SK-N-MC (cell line): ENCODE measurements around the gene LRRC72.
A peak's percentile ranks its signal among the peaks of the same experiment; 100 is the strongest.
"Not testable (repeated sequence)": the region's sequence is repeated elsewhere in the genome, so short reads cannot be mapped to it uniquely, and the experiment has no call there.

Experiments
- DNase-seq: peaks from one replicate; pipeline ENCODE4 v3.0.0-alpha.2; 2011; ENCODE audit warnings: low read depth, low spot score
- H3K27ac ChIP-seq: fragments of 200-600 bp; sonication (generic); 2 replicates; pipeline ENCODE4 v1.5.1; 2016; ENCODE audit warnings: mixed run types
- H3K36me3 ChIP-seq: fragments of 200-600 bp; sonication (generic); 2 replicates; pipeline ENCODE4 v1.6.1; 2017; ENCODE audit warnings: antibody characterized with exemption, low read length, mixed read lengths; ENCODE audit not compliant: insufficient read depth
- H3K4me3 ChIP-seq: fragments of 200-600 bp; sonication (generic); 2 replicates; pipeline ENCODE4 v1.5.1; 2016
- H3K9ac ChIP-seq: fragments of 200-600 bp; sonication (generic); 2 replicates; pipeline ENCODE4 v1.8.0; 2017; ENCODE audit warnings: mixed run types, mixed read lengths; ENCODE audit not compliant: insufficient read length
- H3K9me3 ChIP-seq: fragments of 200-600 bp; sonication (generic); 2 replicates; pipeline ENCODE4 v1.6.1; 2017; ENCODE audit warnings: low read depth, mild to moderate bottlenecking, antibody characterized with exemption, low read length, moderate library complexity, mixed read lengths
- EZH2 ChIP-seq: fragments of 200-600 bp; sonication (generic); IDR thresholded peaks from one replicate; pipeline ENCODE4 v1.6.1; 2017; ENCODE audit warnings: antibody characterized with exemption
- FOXP2 ChIP-seq: optimal IDR thresholded peaks from 2 replicates; pipeline ENCODE3; 2011; ENCODE audit warnings: mild to moderate bottlenecking, moderate library complexity; ENCODE audit not compliant: insufficient read depth; ENCODE audit errors: extremely low read length, control extremely low read depth
- POLR2AphosphoS5 ChIP-seq: IDR thresholded peaks from 2 replicates; pipeline ENCODE4 v1.6.1; 2012; ENCODE audit warnings: mild to moderate bottlenecking, low read depth, low read length, borderline replicate concordance

Gene LRRC72

DNA sequence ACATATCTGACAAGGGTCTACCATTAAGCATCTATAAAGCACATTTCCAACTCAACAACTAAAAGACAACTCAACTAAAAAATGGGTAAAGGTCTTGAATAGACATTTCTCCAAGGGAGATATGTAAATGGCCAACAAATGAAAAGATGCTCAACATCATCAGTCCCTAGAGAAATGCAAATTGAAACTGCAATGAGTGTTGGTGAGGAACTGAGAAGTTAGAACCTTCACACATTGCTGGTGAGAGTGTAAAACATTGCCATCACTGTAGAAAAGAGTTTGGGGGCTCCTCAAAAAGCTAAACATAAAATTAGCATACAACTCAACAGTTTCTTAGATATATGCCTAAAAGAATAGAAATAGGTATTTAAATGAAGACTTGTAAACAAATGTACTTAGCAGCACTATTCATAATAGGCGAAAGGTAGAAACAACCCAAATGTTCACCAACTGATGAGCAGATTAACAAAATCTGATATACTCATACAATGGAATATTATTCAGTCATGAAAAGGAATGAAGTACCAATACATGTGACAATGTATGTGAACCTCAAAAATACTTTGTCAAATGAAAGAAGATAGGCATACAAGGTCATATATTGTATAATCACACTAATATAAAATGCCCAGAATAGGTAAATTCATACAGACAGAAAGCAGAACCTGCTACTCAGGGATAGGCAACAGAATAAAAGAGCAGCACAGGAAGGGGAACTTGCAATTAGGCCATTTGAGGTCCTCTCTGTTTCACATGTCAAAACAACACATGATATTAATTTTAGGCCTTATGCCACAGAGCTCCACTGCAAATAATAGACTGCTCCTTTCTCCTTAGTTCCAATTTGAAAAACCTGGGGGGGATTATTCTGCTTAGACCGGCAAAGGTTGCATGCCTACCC lies 10.6 kb upstream of the LRRC72 start:
- Histone ChIP-seq H3K27ac (no peak overlapping the region), H3K36me3 (no peaks in the 10 kb centered on the region), H3K9ac (no peak overlapping the region), H3K4me3 (no peak overlapping the region), H3K9me3 (no peaks in the 10 kb centered on the region)
- DNase-seq = no peak
- TF ChIP-seq FOXP2 (no peak), EZH2 (no peak), POLR2AphosphoS5 (no peak)

GRCh38 chr7:16519985-16520384 lies 6.6 kb upstream of the LRRC72 start:
- H3K4me3 ChIP-seq, H3K9me3 ChIP-seq: not testable (repeated sequence)

GRCh38 chr7:16524332-16524731 lies 2.3 kb upstream of the LRRC72 start:
- H3K4me3 ChIP-seq = no peak overlapping the region
- peak; percentile 42 for DNase-seq
- TF ChIP-seq EZH2 = no peak
- TF ChIP-seq FOXP2 = peak; percentile 74
- H3K9ac ChIP-seq = no peak overlapping the region
- no peak overlapping the region for H3K27ac ChIP-seq
- H3K36me3 ChIP-seq = no peaks in the 10 kb centered on the region
- no peaks in the 10 kb centered on the region for H3K9me3 ChIP-seq

More at GRCh38 chr7:16519985-16520384, 6.6 kb upstream of the LRRC72 start:
- not testable (repeated sequence) for H3K9ac ChIP-seq, DNase-seq, H3K36me3 ChIP-seq, H3K27ac ChIP-seq

DNA sequence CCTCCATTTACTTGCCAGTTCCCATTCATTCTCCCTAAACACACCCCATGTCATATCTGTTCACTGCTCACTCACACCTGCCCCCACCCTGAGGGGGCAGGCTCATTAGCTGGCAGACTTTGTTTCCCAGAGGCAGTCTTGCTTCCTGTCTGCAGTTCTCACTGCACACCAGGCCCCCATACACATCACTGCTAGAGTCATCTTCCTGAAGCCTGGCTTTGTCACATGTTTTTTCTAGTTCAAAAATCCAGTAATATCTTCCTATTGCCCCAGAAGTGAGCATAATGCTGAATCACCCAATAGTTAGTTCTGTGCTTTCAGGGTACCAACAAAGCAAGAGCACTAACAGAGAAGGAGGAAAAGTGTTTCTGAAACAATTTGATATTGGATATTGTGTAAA lies 1.9 kb downstream of the LRRC72 start:
- no peaks in the 10 kb centered on the region for H3K9me3 ChIP-seq
- no peak overlapping the region for H3K4me3 ChIP-seq
- H3K9ac ChIP-seq = no peak overlapping the region
- no peak overlapping the region for H3K27ac ChIP-seq
- no peaks in the 10 kb centered on the region for H3K36me3 ChIP-seq
- DNase-seq = no peak
- TF ChIP-seq FOXP2 = no peak
- TF ChIP-seq EZH2 = no peak
- no peak for TF ChIP-seq POLR2AphosphoS5

GRCh38 chr7:16529697-16530096 lies 3.1 kb downstream of the LRRC72 start:
- DNase-seq = no peak
- TF ChIP-seq FOXP2 = no peak
- TF ChIP-seq EZH2 = no peak
- TF ChIP-seq POLR2AphosphoS5 = no peak
- H3K4me3 ChIP-seq = no peak overlapping the region
- no peaks in the 10 kb centered on the region for H3K9me3 ChIP-seq
- no peaks in the 10 kb centered on the region for H3K36me3 ChIP-seq
- H3K27ac ChIP-seq = no peak overlapping the region
- no peak overlapping the region for H3K9ac ChIP-seq

DNA sequence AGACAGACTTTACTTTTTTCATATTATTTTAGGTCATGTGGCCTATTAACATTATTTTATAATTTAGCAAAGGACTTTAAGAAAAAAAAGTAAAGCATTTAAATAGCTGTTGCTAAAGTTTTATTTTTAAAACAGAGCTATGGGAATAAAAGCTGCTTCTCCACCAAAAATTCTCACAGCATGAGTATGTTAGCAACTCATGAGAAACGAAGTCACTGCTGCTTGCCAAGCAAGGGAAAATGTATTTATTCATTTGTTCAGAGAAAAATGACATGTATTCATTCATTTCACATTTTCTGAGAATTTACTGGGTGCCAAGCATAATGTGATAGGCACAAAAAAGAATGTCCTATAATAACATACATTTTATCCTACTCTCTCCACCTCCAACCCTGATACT lies 5.1 kb downstream of the LRRC72 start:
- DNase-seq = no peak
- Histone ChIP-seq H3K9me3 (no peaks in the 10 kb centered on the region), H3K9ac (no peak overlapping the region), H3K27ac (no peak overlapping the region), H3K4me3 (no peak overlapping the region), H3K36me3 (no peaks in the 10 kb centered on the region)
- TF ChIP-seq EZH2 = no peak
- no peak for TF ChIP-seq POLR2AphosphoS5
- no peak for TF ChIP-seq FOXP2

- no peak for DNase-seq
- Histone ChIP-seq H3K36me3 (no peaks in the 10 kb centered on the region), H3K27ac (no peak overlapping the region), H3K4me3 (no peak overlapping the region), H3K9me3 (no peaks in the 10 kb centered on the region), H3K9ac (no peak overlapping the region)
- no peak for TF ChIP-seq EZH2
- TF ChIP-seq FOXP2 = no peak
- no peak for TF ChIP-seq POLR2AphosphoS5
Observed at GRCh38 chr7:16532272-16532671, 5.6 kb downstream of the LRRC72 start.

DNA sequence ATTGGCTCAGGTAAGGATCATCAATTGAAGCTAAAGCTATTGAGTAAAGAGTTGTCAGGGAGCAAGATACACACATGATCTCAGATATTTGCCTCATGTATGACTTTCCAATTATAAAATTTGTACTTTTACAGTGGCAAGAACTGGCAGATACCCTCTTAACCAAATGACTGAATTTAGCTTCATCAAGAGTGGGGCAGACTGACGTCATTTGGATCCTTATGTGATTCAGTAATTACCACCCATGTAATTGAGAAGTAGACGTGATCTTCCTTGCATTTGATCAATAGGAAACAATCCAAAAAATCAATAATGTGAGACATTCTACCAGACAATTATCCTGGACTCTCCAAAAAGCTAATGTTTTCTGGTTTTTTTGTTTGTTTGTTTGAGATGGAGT lies 8.9 kb downstream of the LRRC72 start:
- H3K9ac ChIP-seq = no peak overlapping the region
- no peak for TF ChIP-seq POLR2AphosphoS5
- no peak for TF ChIP-seq FOXP2
- TF ChIP-seq EZH2 = no peak
- H3K27ac ChIP-seq = no peak overlapping the region
- H3K4me3 ChIP-seq = no peak overlapping the region
- no peak for DNase-seq
- H3K36me3 ChIP-seq = no peaks in the 10 kb centered on the region
- H3K9me3 ChIP-seq = no peaks in the 10 kb centered on the region

GRCh38 chr7:16540559-16540958 lies 13.9 kb downstream of the LRRC72 start:
- not testable (repeated sequence) for H3K36me3 ChIP-seq, DNase-seq

More at GRCh38 chr7:16540559-16540958, 13.9 kb downstream of the LRRC72 start:
- not testable (repeated sequence) for H3K9me3 ChIP-seq, H3K9ac ChIP-seq, H3K4me3 ChIP-seq, H3K27ac ChIP-seq
